Smooth muscle cell (in vitro differentiated cells): ENCODE results near the gene AK5. TPM values are rescaled to one million over a fixed set of nuclear protein-coding genes. Genes with fewer than 3 reads are reported as not detected.

Experiments
- DNase-seq: peaks from one replicate; lab custom pipeline; 2025; ENCODE audit not compliant: unreplicated experiment; lab: John Stamatoyannopoulos, UW
- H2AFZ ChIP-seq: fragments of 200-600 bp; sonication (generic); 2 replicates; pipeline ENCODE4 v1.6.0; 2016; ENCODE audit warnings: antibody characterized with exemption, low read depth, mild to moderate bottlenecking
- H3F3A ChIP-seq: fragments of 200-600 bp; sonication (generic); 2 replicates; pipeline ENCODE4 v1.6.0; 2017; ENCODE audit warnings: antibody characterized with exemption, low read depth
- H3K27ac ChIP-seq: fragments of 200-600 bp; sonication (generic); 2 replicates; pipeline ENCODE4 v1.5.1; 2016; ENCODE audit warnings: low read depth, mild to moderate bottlenecking
- H3K27me3 ChIP-seq: fragments of 200-600 bp; sonication (generic); 2 replicates; pipeline ENCODE4 v1.6.1; 2016; ENCODE audit warnings: low read depth, mild to moderate bottlenecking
- H3K36me3 ChIP-seq: fragments of 200-600 bp; sonication (generic); 2 replicates; pipeline ENCODE4 v1.5.1; 2016; ENCODE audit warnings: low read depth
- H3K4me1 ChIP-seq: fragments of 200-600 bp; sonication (generic); 2 replicates; pipeline ENCODE4 v1.5.1; 2016; ENCODE audit warnings: low read depth
- H3K4me2 ChIP-seq: fragments of 200-600 bp; sonication (generic); 2 replicates; pipeline ENCODE4 v1.6.0; 2016; ENCODE audit warnings: mild to moderate bottlenecking
- H3K4me3 ChIP-seq: fragments of 200-600 bp; sonication (generic); 2 replicates; pipeline ENCODE4 v1.5.1; 2016; ENCODE audit warnings: mild to moderate bottlenecking
- H3K79me2 ChIP-seq: fragments of 200-600 bp; sonication (generic); 2 replicates; pipeline ENCODE4 v1.6.0; 2016; ENCODE audit warnings: low read depth, mild to moderate bottlenecking
- H3K9ac ChIP-seq: fragments of 200-600 bp; sonication (generic); 2 replicates; pipeline ENCODE4 v1.6.0; 2016; ENCODE audit warnings: low read depth
- H3K9me3 ChIP-seq: fragments of 200-600 bp; sonication (generic); replicated peaks from 2 replicates; pipeline ENCODE4 v1.5.1; 2016; ENCODE audit warnings: low read depth
- H4K20me1 ChIP-seq: fragments of 200-600 bp; sonication (generic); 2 replicates; pipeline ENCODE4 v1.6.0; 2016; ENCODE audit warnings: low read depth
- WGBS: methylation state at CpG from one replicate; pipeline ENCODE4 v1.1.7; 2016; ENCODE audit warnings: low lambda C conversion rate; 5-methylcytosine and 5-hydroxymethylcytosine counted together
- polyA plus RNA-seq: library from polyadenylated mRNA; unstranded; fragments of >200 nt; fragmentation: Nextera tagmentation; extraction: Ambion mirVana; gene quantifications from 2 replicates; pipeline ENCODE4 v1.2.1, GENCODE V29; 2016
- total RNA-seq: library from RNA; depleted of rRNA; stranded (reverse); fragments of >200 nt; gene quantifications from 2 replicates; pipeline ENCODE4 v1.2.3, GENCODE V29; 2014
- TF ChIP-seq, protein P1 (sequence below): fragments of 200-600 bp; sonication (generic); IDR thresholded peaks from 2 replicates; pipeline ENCODE4 v1.5.1; 2017; ENCODE audit warnings: borderline replicate concordance, mild to moderate bottlenecking, antibody characterized with exemption; ENCODE audit not compliant: insufficient read depth, poor library complexity, severe bottlenecking

AK5 gene
- total and polyA plus RNA-seq, 2 experiments from 2014 or later: 0.43 TPM; not detected in 1

DNA sequence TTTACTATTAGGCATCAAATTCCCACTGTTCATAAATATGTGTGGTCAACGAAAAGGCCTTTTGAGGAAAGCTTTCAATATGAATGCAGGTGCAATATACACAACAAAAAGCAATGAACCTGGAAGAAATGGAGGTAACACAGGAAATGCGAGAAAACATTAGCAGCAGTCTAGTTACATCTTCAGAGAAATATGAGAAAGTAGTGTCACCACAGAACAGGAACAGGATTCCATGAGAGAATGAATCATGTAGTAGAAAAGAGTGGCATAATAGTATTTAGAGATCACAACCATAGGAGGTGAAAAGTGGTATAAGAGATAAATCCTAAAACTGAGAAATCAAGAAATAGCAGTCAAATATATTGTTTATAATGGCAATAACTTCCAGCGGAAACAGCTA lies 103.7 kb downstream of the AK5 start:
- DNase-seq: no peak
- H3F3A ChIP-seq: no peaks in the 10 kb centered on the region
- H4K20me1 ChIP-seq: no peaks in the 10 kb centered on the region
- TF ChIP-seq, protein P1, sequence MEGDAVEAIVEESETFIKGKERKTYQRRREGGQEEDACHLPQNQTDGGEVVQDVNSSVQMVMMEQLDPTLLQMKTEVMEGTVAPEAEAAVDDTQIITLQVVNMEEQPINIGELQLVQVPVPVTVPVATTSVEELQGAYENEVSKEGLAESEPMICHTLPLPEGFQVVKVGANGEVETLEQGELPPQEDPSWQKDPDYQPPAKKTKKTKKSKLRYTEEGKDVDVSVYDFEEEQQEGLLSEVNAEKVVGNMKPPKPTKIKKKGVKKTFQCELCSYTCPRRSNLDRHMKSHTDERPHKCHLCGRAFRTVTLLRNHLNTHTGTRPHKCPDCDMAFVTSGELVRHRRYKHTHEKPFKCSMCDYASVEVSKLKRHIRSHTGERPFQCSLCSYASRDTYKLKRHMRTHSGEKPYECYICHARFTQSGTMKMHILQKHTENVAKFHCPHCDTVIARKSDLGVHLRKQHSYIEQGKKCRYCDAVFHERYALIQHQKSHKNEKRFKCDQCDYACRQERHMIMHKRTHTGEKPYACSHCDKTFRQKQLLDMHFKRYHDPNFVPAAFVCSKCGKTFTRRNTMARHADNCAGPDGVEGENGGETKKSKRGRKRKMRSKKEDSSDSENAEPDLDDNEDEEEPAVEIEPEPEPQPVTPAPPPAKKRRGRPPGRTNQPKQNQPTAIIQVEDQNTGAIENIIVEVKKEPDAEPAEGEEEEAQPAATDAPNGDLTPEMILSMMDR: no peak
- no peaks in the 10 kb centered on the region for H3K36me3 ChIP-seq
- H2AFZ ChIP-seq: no peak overlapping the region
- H3K79me2 ChIP-seq: no peaks in the 10 kb centered on the region
- H3K4me3 ChIP-seq: no peak overlapping the region
- no peaks in the 10 kb centered on the region for H3K9me3 ChIP-seq
- H3K27ac ChIP-seq: no peak overlapping the region
- H3K4me2 ChIP-seq: no peak overlapping the region
- no peaks in the 10 kb centered on the region for H3K27me3 ChIP-seq
- H3K4me1 ChIP-seq: no peaks in the 10 kb centered on the region
- 91% methylated on average over 3 of the region's 3 CpGs for WGBS
- no peak overlapping the region for H3K9ac ChIP-seq

DNA sequence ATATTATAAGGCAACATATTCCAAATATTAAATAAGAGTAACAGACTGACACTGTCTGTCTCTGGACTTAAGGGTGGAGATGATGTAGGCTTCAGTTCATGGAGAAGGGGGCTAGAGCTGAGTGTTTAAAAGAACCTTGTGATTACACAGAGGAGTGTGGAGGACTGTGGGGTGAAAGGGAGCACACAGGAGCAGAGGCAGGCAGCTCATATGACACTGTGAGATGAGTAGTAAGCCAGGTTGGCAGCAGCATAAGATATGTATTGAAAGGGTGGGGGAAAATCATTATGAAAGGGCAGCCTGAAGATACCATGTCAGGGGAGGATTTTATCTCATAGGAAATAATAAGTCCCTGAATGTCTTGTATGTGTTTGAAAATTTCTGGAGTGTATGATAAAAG lies 104.5 kb downstream of the AK5 start:
- H3K27ac ChIP-seq: no peak overlapping the region
- H3K79me2 ChIP-seq: no peaks in the 10 kb centered on the region
- no peak overlapping the region for H3K4me2 ChIP-seq
- H2AFZ ChIP-seq: no peak overlapping the region
- H3K9ac ChIP-seq: no peak overlapping the region
- H3F3A ChIP-seq: no peaks in the 10 kb centered on the region
- H4K20me1 ChIP-seq: no peaks in the 10 kb centered on the region
- TF ChIP-seq, protein P1: no peak
- no peaks in the 10 kb centered on the region for H3K27me3 ChIP-seq
- H3K9me3 ChIP-seq: no peaks in the 10 kb centered on the region
- no peak for DNase-seq
- H3K4me3 ChIP-seq: no peak overlapping the region
- no peaks in the 10 kb centered on the region for H3K4me1 ChIP-seq
- H3K36me3 ChIP-seq: no peaks in the 10 kb centered on the region

DNA sequence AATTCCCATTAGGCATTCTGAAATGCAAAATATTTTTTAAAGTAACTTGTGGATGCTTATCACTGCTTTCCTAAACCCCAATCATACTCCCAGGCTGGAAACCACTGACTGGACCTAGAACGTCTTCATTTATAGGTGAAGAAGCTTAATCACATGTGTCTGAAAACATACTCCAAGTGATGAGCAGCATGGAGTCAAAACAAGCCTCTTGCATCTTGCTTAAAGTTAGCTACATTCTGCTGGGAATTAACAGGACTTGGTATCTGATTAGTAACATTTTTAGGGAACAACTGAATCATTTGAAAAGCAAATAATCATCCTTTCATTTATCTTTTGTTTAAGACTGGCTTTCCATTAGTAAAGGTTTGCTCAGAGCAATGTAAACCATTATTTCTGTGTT lies 105.7 kb downstream of the AK5 start:
- TF ChIP-seq, protein P1: no peak
- H3K9ac ChIP-seq: no peak overlapping the region
- H3K4me1 ChIP-seq: no peaks in the 10 kb centered on the region
- no peaks in the 10 kb centered on the region for H3K27me3 ChIP-seq
- DNase-seq: no peak
- H3K36me3 ChIP-seq: no peaks in the 10 kb centered on the region
- H3K27ac ChIP-seq: no peak overlapping the region
- no peak overlapping the region for H3K4me3 ChIP-seq
- H2AFZ ChIP-seq: no peak overlapping the region
- no peaks in the 10 kb centered on the region for H3K79me2 ChIP-seq
- no peaks in the 10 kb centered on the region for H3F3A ChIP-seq
- no peaks in the 10 kb centered on the region for H4K20me1 ChIP-seq
- H3K4me2 ChIP-seq: no peak overlapping the region
- 56% methylated on average over 1 of the region's 1 CpG for WGBS
- H3K9me3 ChIP-seq: no peaks in the 10 kb centered on the region

GRCh38 chr1:77388661-77389060 lies 106.8 kb downstream of the AK5 start:
- WGBS: 73% methylated on average over 3 of the region's 3 CpGs
- Histone ChIP-seq H3K4me3 (no peak overlapping the region), H3K79me2 (no peaks in the 10 kb centered on the region), H3K9me3 (no peaks in the 10 kb centered on the region), H3F3A (no peaks in the 10 kb centered on the region), H3K4me2 (no peak overlapping the region), H3K4me1 (no peaks in the 10 kb centered on the region), H2AFZ (no peak overlapping the region), H3K9ac (no peak overlapping the region), H3K27me3 (no peaks in the 10 kb centered on the region), H3K27ac (no peak overlapping the region), H3K36me3 (no peaks in the 10 kb centered on the region), H4K20me1 (no peaks in the 10 kb centered on the region)
- no peak for DNase-seq
- TF ChIP-seq, protein P1: no peak
